Bronchial epithelial cell (primary cell): ENCODE results near the gene PRRT3. TPM values are rescaled to one million over a fixed set of nuclear protein-coding genes. Genes with fewer than 3 reads are reported as not detected.
A peak's percentile ranks its signal among the peaks of the same experiment; 100 is the strongest.

Experiments used
- DNase-seq: peaks from one replicate; pipeline ENCODE4 v3.0.0-alpha.2; 2010; ENCODE audit warnings: low read depth
- FAIRE-seq: peaks from 2 replicates; lab custom pipeline; 2011; peaks lifted over from hg19 to GRCh38; lab: Jason Lieb, UNC
- H3K27me3 ChIP-seq: 2 replicates; pipeline ENCODE4 v1.5.1; 2011; ENCODE audit warnings: low read length; ENCODE audit not compliant: control insufficient read depth, insufficient read depth
- H3K36me3 ChIP-seq: 2 replicates; pipeline ENCODE4 v1.5.1; 2011; ENCODE audit warnings: low read length; ENCODE audit not compliant: control insufficient read depth, insufficient read depth
- H3K4me3 ChIP-seq: 2 replicates; pipeline ENCODE4 v1.5.1; 2011; ENCODE audit warnings: mild to moderate bottlenecking, low read depth, low read length, control low read depth
- CTCF ChIP-seq: IDR thresholded peaks from 2 replicates; pipeline ENCODE4 v1.5.1; 2011; ENCODE audit warnings: mild to moderate bottlenecking, moderate library complexity, low read length, control low read depth, inconsistent platforms; ENCODE audit not compliant: insufficient read depth, severe bottlenecking
- total RNA-seq: library from RNA; depleted of rRNA; stranded (reverse); fragments of >200 nt; gene quantifications from 2 replicates; pipeline ENCODE4 v1.2.1, GENCODE V29; 2014

Gene PRRT3
- total RNA-seq, 1 donor from 2014 or later, result 0.26 TPM

GRCh38 chr3:9928158-9928557 lies 24.1 kb downstream of the PRRT3 start:
- no peaks in the 10 kb centered on the region for H3K27me3 ChIP-seq
- H3K4me3 ChIP-seq, result no peak overlapping the region
- H3K36me3 ChIP-seq, result peaks cover 3% of the 10 kb centered on the region
- DNase-seq (no peak), FAIRE-seq (no peak)
- TF ChIP-seq CTCF, result no peak

DNA sequence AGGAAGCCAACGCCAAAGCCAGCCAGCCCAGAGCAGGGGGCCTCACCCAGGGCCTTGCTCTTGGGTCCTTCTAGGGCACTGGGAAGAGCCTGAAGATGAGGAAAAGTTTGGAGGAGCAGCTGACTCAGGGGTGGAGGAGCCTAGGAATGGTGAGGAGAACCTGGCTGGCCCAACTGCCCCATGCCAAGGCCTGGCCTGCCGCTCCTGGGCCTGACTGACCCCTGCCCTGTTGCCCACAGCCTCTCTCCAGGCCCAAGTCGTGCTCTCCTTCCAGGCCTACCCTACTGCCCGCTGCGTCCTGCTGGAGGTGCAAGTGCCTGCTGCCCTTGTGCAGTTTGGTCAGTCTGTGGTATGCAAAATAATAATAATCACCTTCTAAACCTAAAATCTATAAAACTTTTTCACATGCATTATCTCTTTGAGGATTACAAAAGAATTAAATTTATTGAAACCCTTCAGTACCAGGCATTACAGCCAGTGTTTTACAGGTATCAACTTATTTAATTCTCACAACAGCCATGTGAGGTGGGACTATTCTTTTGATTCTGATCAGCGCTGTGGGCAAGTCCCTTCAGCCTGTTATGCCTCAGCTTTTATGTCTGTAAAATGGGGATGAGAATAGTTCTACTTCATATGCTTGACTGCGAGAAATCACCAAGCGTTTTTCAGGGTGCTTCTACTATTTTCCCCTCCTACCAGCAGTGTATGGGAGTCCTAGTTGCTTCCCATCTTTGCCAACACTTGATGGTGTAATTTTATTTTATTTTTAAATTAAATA lies 33.8 kb downstream of the PRRT3 start:
- Histone ChIP-seq H3K36me3 (peaks cover 4% of the 10 kb centered on the region), H3K4me3 (no peak overlapping the region), H3K27me3 (no peaks in the 10 kb centered on the region)
- no peak for TF ChIP-seq CTCF
- FAIRE-seq (no peak), DNase-seq (no peak)

- peaks cover 4% of the 10 kb centered on the region for H3K36me3 ChIP-seq
- H3K4me3 ChIP-seq, result no peak overlapping the region
- no peak for TF ChIP-seq CTCF
- DNase-seq, result no peak
- no peak for FAIRE-seq
- no peaks in the 10 kb centered on the region for H3K27me3 ChIP-seq
These were observed 34.4 kb downstream of the PRRT3 start for GRCh38 chr3:9917820-9918219.

- H3K27me3 ChIP-seq, result no peaks in the 10 kb centered on the region
- no peak for TF ChIP-seq CTCF
- DNase-seq, result peak; percentile 97
- no peak for FAIRE-seq
- H3K4me3 ChIP-seq, result peak within 1 kb of the TSS; percentile 42
- peaks cover 4% of the 10 kb centered on the region for H3K36me3 ChIP-seq
These were observed 35.2 kb downstream of the PRRT3 start, which contains the start of gene IL17RC for GRCh38 chr3:9916734-9917680. Gene IL17RC (plus strand): TSS chr3:9917098. CDS start chr3:9917316, 218 bp downstream.

DNA sequence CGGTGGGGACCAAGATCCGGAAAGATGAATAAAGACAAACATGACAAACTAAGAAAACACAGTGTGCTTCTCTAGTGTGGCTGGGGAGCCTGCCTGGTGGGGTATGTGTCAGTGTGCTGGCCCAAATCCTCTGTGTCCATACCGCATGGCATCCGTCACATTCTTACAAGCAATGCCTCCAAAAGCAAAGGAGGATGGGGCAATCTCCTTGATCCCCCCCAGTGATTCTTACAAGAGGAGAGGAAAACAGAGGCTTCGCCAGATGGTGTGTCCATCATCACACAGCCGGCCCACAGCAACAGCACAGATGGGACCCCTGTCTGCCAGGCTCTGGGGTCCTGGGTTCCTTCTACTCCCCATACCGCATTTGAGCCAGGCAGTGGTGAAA lies 35.9 kb downstream of the PRRT3 start:
- FAIRE-seq, result no peak
- no peak for TF ChIP-seq CTCF
- no peaks in the 10 kb centered on the region for H3K27me3 ChIP-seq
- peaks cover 8% of the 10 kb centered on the region for H3K36me3 ChIP-seq
- no peak overlapping the region for H3K4me3 ChIP-seq
- DNase-seq, result peak; percentile 45
